GM12865 (cell line): ENCODE measurements around the gene PLPPR1.

ENCODE experiments used
- DNase-seq: peaks from one replicate; pipeline ENCODE4 v3.0.0; 2010; ENCODE audit warnings: low read depth
- H3K4me3 ChIP-seq: 2 replicates; pipeline ENCODE4 v1.5.1; 2011; ENCODE audit warnings: mild to moderate bottlenecking, low read depth, low read length, control low read depth
- CTCF ChIP-seq: IDR thresholded peaks from 2 replicates; pipeline ENCODE4 v1.5.1; 2011; ENCODE audit warnings: low read length, control low read depth, low read depth, inconsistent platforms; ENCODE audit not compliant: insufficient read depth; ENCODE audit errors: missing control alignments

Gene PLPPR1

GRCh38 chr9:101028346-101029314 is at the start of gene PLPPR1:
PLPPR1 (plus strand) TSS chr9:101028727.
- H3K4me3 ChIP-seq: no peak within 1 kb of the TSS
- TF ChIP-seq CTCF: no peak
- no peak for DNase-seq

- DNase-seq: no peak
- no peak overlapping the region for H3K4me3 ChIP-seq
- no peak for TF ChIP-seq CTCF
Observed at GRCh38 chr9:100989731-100990130, 38.8 kb upstream of the PLPPR1 start.

GRCh38 chr9:100990605-100991381 is 37.7 kb upstream of the PLPPR1 start:
- no peak for TF ChIP-seq CTCF
- no peak overlapping the region for H3K4me3 ChIP-seq
- DNase-seq: no peak

- no peak for DNase-seq
- no peak for TF ChIP-seq CTCF
- H3K4me3 ChIP-seq: no peak overlapping the region
Observed at GRCh38 chr9:100992632-100993031, 35.9 kb upstream of the PLPPR1 start.

- no peak for DNase-seq
- no peak overlapping the region for H3K4me3 ChIP-seq
- no peak for TF ChIP-seq CTCF
Observed at GRCh38 chr9:100999906-101000544, 28.5 kb upstream of the PLPPR1 start.

- DNase-seq: no peak
- no peak overlapping the region for H3K4me3 ChIP-seq
- TF ChIP-seq CTCF: no peak
Observed at GRCh38 chr9:101005246-101005645, 23.3 kb upstream of the PLPPR1 start.
